GM23248 (cell line): Measurements from ENCODE around the gene EEF1A2. TPM values are rescaled to one million over a fixed set of nuclear protein-coding genes. Genes with fewer than 3 reads are reported as not detected.

Source experiments
- DNase-seq: peaks from one replicate; pipeline ENCODE4 v3.0.0-alpha.2; 2015
- H2AFZ ChIP-seq: fragments of 200-600 bp; sonication (generic); 2 replicates; pipeline ENCODE4 v1.6.1; 2016; ENCODE audit warnings: antibody characterized with exemption
- H3F3A ChIP-seq: fragments of 200-600 bp; sonication (generic); 2 replicates; pipeline ENCODE4 v1.6.1; 2016; ENCODE audit warnings: mild to moderate bottlenecking, antibody characterized with exemption, mixed run types; ENCODE audit not compliant: insufficient read depth
- H3K27ac ChIP-seq: fragments of 200-600 bp; sonication (generic); 2 replicates; pipeline ENCODE4 v1.5.1; 2016; ENCODE audit warnings: mild to moderate bottlenecking
- H3K27me3 ChIP-seq: fragments of 200-600 bp; sonication (generic); replicated peaks from 2 replicates; pipeline ENCODE4 v1.6.1; 2016; ENCODE audit warnings: mild to moderate bottlenecking; ENCODE audit not compliant: insufficient read depth
- H3K36me3 ChIP-seq: fragments of 200-600 bp; sonication (generic); 2 replicates; pipeline ENCODE4 v1.6.1; 2016; ENCODE audit warnings: low read depth, mild to moderate bottlenecking
- H3K4me1 ChIP-seq: fragments of 200-600 bp; sonication (generic); 2 replicates; pipeline ENCODE4 v1.6.1; 2016; ENCODE audit warnings: mild to moderate bottlenecking; ENCODE audit not compliant: insufficient read depth
- H3K4me2 ChIP-seq: fragments of 200-600 bp; sonication (generic); one replicate; pipeline ENCODE4 v1.6.1; 2016; ENCODE audit warnings: mild to moderate bottlenecking; ENCODE audit not compliant: unreplicated experiment
- H3K4me3 ChIP-seq: fragments of 200-600 bp; sonication (generic); 2 replicates; pipeline ENCODE4 v1.5.1; 2016; ENCODE audit warnings: mild to moderate bottlenecking
- H3K79me2 ChIP-seq: fragments of 200-600 bp; sonication (generic); 2 replicates; pipeline ENCODE4 v1.6.1; 2016; ENCODE audit warnings: mild to moderate bottlenecking; ENCODE audit not compliant: insufficient read depth
- H3K9ac ChIP-seq: fragments of 200-600 bp; sonication (generic); 2 replicates; pipeline ENCODE4 v1.6.1; 2016; ENCODE audit warnings: mild to moderate bottlenecking
- H3K9me2 ChIP-seq: fragments of 200-600 bp; sonication (generic); 2 replicates; pipeline ENCODE4 v1.6.1; 2016; ENCODE audit warnings: mixed run types, mild to moderate bottlenecking, moderate library complexity; ENCODE audit not compliant: insufficient read depth
- H3K9me3 ChIP-seq: fragments of 200-600 bp; sonication (generic); one replicate; pipeline ENCODE4 v1.6.1; 2017; ENCODE audit warnings: low read depth
- H4K20me1 ChIP-seq: fragments of 200-600 bp; sonication (generic); 2 replicates; pipeline ENCODE4 v1.6.0; 2016; ENCODE audit not compliant: insufficient read depth
- EZH2 ChIP-seq: fragments of 200-600 bp; sonication (generic); IDR thresholded peaks from 2 replicates; pipeline ENCODE4 v1.6.1; 2018; ENCODE audit warnings: antibody characterized with exemption, mild to moderate bottlenecking; ENCODE audit not compliant: insufficient read depth, poor library complexity, severe bottlenecking
- EZH2phosphoT487 ChIP-seq: fragments of 200-600 bp; sonication (generic); IDR thresholded peaks from 2 replicates; pipeline ENCODE4 v1.6.1; 2018; ENCODE audit warnings: antibody characterized with exemption, moderate library complexity, mild to moderate bottlenecking, low read depth; ENCODE audit not compliant: insufficient read depth
- WGBS, 2 experiments: methylation state at CpG; one replicate each; pipeline ENCODE4 v1.1.6; 2015 to 2017; ENCODE audit warnings: low lambda C conversion rate in 2 of 2, low coverage in 1 of 2; ENCODE audit errors: missing lambda C conversion rate in 2 of 2; 5-methylcytosine and 5-hydroxymethylcytosine counted together
- in situ Hi-C: fragments of 300-500 bp; cut with MboI; formaldehyde crosslinking; loops from 2 replicates; pipeline ENCODE4 v1.15.0; 2020
- polyA plus RNA-seq: library from polyadenylated mRNA; unstranded; fragments of >200 nt; fragmentation: Nextera tagmentation; extraction: Ambion mirVana; gene quantifications from 2 replicates; pipeline ENCODE4 v1.2.1, GENCODE V29; 2016
- total RNA-seq: library from RNA; depleted of rRNA; stranded (reverse); fragments of >200 nt; shearing (Covaris generic); gene quantifications from 2 replicates; pipeline ENCODE4 v1.2.3, GENCODE V29; 2014

EEF1A2 gene
- total and polyA plus RNA-seq, 2 experiments from 2014 or later = 0.43 TPM; not detected in 1

DNA sequence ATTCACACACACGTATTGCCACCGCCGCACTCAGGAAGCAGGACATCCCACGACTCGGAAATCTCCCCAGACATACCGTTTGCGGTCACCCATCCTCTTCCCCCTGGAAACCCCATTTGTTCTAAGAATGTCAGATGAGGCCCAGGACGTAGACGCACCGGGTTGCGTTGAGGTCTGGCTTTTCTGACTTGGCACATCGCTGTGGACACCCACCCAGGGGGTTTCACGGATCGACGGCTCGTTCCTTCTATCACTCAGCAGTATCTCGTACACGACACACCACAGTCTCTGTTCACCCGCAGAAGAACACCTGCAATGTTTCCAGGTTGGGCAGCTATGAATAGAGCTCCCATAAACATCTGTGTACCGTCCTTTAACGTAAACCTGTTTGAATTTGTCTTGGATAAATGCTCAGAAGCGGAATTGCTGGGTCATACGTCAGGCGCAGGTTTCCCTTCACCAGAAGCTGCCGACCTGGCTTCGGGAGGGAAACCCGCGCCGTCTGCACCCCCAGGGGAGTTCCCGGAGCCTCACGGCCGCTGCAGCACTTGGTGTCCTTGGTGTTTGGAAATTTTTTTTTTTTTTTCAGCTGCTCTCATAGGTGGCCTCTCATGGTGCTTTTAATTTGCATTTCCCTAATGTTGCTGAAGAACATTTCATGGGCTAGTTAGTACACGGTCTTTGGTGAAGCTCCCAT lies 9.3 kb upstream of the EEF1A2 start:
- Histone ChIP-seq H3K36me3 (no peaks in the 10 kb centered on the region), H3K27me3 (peaks cover 9% of the 10 kb centered on the region; the same call in 1 of the 2 replicates), H3F3A (no peaks in the 10 kb centered on the region), H3K9ac (no peak overlapping the region), H3K27ac (no peak overlapping the region), H3K4me2 (no peak overlapping the region), H4K20me1 (no peaks in the 10 kb centered on the region), H3K9me2 (no peaks in the 10 kb centered on the region), H3K4me3 (no peak overlapping the region), H3K79me2 (no peaks in the 10 kb centered on the region), H2AFZ (no peak overlapping the region), H3K4me1 (no peaks in the 10 kb centered on the region), H3K9me3 (no peaks in the 10 kb centered on the region)
- in situ Hi-C loops = no loop called here
- DNase-seq = no peak
- TF ChIP-seq EZH2 (no peak), EZH2phosphoT487 (no peak)
- WGBS, 2 experiments = 74 to 75% methylated on average over 33 of the region's 33 CpGs

DNA sequence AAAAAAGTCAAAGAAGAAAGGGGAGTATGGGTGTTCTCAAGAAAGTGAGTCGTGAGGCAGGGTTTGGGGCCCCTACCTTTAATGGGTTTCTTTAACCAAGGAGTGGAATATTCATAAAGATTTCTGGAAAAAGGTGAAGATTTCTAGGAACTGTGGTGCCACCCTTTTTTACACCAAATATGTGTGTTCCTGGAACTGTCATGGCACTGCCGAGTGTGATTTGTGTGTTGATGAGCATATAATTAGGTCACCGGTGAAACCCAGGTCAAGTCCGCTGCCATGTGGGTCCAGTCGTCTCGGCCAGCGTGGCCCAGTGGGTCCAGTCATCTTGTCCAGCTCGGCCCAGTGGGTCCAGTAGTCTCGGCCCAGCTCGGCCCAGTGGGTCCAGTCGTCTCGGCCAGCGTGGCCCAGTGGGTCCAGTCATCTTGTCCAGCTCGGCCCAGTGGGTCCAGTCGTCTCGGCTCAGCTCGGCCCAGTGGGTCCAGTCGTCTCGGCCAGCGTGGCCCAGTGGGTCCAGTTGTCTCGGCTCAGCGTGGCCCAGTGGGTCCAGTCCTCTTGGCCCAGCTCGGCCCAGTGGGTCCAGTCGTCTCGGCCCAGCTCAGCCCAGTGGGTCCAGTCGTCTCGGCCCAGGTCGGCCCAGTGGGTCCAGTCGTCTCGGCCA lies 8.3 kb upstream of the EEF1A2 start:
- Histone ChIP-seq H3K27me3 (peaks cover 9% of the 10 kb centered on the region; the same call in 1 of the 2 replicates), H3F3A (no peaks in the 10 kb centered on the region), H4K20me1 (no peaks in the 10 kb centered on the region), H3K36me3 (no peaks in the 10 kb centered on the region), H3K9me3 (no peaks in the 10 kb centered on the region), H3K9ac (no peak overlapping the region), H3K4me2 (no peak overlapping the region), H3K4me3 (no peak overlapping the region), H3K9me2 (no peaks in the 10 kb centered on the region), H3K79me2 (no peaks in the 10 kb centered on the region), H3K27ac (no peak overlapping the region), H2AFZ (no peak overlapping the region), H3K4me1 (no peaks in the 10 kb centered on the region)
- no peak for DNase-seq
- WGBS, 2 experiments = 79 to 84% methylated on average over 24 to 28 of the region's 30 CpGs
- TF ChIP-seq EZH2phosphoT487 = no peak
- no peak for TF ChIP-seq EZH2
- in situ Hi-C loops = no loop called here

DNA sequence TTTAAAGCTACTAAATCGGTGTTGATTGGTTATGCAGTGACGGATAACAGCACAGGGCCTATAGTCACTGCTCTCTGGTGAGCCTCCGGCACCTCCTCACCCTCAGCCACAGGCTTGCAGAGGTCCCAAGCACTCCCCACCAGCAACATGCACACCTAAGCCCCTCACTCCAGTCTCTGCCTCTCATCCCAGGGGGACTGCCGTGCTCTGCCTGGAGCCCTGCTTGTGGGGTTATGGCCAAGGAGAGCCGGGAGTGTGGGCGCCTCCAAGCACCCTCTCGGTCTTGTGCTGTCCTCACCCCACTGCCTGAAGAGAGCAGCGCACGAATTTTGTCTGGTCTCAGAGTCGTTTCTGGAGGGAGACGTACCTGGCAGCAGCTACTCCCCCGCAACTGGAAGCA lies 6.8 kb upstream of the EEF1A2 start:
- Histone ChIP-seq H3F3A (no peaks in the 10 kb centered on the region), H2AFZ (no peak overlapping the region), H3K9ac (no peak overlapping the region), H3K4me2 (no peak overlapping the region), H3K9me3 (no peaks in the 10 kb centered on the region), H3K27ac (no peak overlapping the region), H4K20me1 (no peaks in the 10 kb centered on the region), H3K36me3 (no peaks in the 10 kb centered on the region), H3K4me1 (no peaks in the 10 kb centered on the region), H3K79me2 (no peaks in the 10 kb centered on the region), H3K4me3 (no peak overlapping the region), H3K9me2 (no peaks in the 10 kb centered on the region), H3K27me3 (peaks cover 9% of the 10 kb centered on the region; the same call in 1 of the 2 replicates)
- 63 to 69% methylated on average over 12 of the region's 12 CpGs for WGBS, 2 experiments
- DNase-seq = no peak
- TF ChIP-seq EZH2 = no peak
- TF ChIP-seq EZH2phosphoT487 = no peak
- in situ Hi-C loops = no loop called here

DNA sequence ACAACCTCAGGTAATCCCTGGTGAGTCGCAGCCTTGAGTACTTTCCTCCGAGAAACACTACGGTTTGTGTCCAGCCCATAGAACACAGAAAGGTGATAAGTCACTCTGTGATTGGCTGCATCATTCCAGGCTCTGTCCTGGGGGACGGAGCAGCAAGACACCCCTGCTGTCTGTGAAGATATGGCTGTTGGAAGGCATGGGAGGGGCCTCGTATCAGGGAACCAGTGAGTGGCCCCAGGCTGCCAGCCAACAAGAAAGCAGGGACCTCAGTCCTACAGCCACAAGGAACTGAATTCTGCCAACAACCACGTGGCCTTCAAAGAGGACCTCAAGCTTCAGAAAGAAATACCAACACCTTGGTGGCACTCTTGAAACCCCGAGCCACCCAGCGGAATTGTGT lies 6.4 kb upstream of the EEF1A2 start:
- H4K20me1 ChIP-seq = no peaks in the 10 kb centered on the region
- H3K4me1 ChIP-seq = no peaks in the 10 kb centered on the region
- H3K9me2 ChIP-seq = no peaks in the 10 kb centered on the region
- no peak overlapping the region for H2AFZ ChIP-seq
- H3K36me3 ChIP-seq = no peaks in the 10 kb centered on the region
- H3K27me3 ChIP-seq = peaks cover 9% of the 10 kb centered on the region; the same call in 1 of the 2 replicates
- TF ChIP-seq EZH2phosphoT487 (no peak), EZH2 (no peak)
- no peaks in the 10 kb centered on the region for H3K79me2 ChIP-seq
- H3F3A ChIP-seq = no peaks in the 10 kb centered on the region
- in situ Hi-C loops = no loop called here
- no peak overlapping the region for H3K4me2 ChIP-seq
- WGBS, 2 experiments = 57 to 59% methylated on average over 8 of the region's 8 CpGs
- no peaks in the 10 kb centered on the region for H3K9me3 ChIP-seq
- no peak overlapping the region for H3K4me3 ChIP-seq
- H3K27ac ChIP-seq = no peak overlapping the region
- H3K9ac ChIP-seq = no peak overlapping the region
- DNase-seq = no peak
